MM.1S (cell line): Measurements from ENCODE around the gene EDC4.

ENCODE experiments used
- DNase-seq: peaks from one replicate; pipeline ENCODE4 v3.0.0-alpha.2; 2015
- H2AFZ ChIP-seq: fragments of 300-600 bp; sonication (generic); 2 replicates; pipeline ENCODE4 v1.6.0; 2016; ENCODE audit warnings: antibody characterized with exemption, low read length
- H3F3A ChIP-seq: fragments of 300-600 bp; sonication (generic); 2 replicates; pipeline ENCODE4 v1.6.1; 2016; ENCODE audit warnings: mild to moderate bottlenecking, antibody characterized with exemption, low read length, moderate library complexity, mixed read lengths; ENCODE audit not compliant: insufficient read depth
- H3K27ac ChIP-seq: fragments of 300-600 bp; sonication (generic); 2 replicates; pipeline ENCODE4 v1.5.1; 2016; ENCODE audit warnings: mild to moderate bottlenecking, low read length
- H3K27me3 ChIP-seq: fragments of 300-600 bp; sonication (generic); replicated peaks from 2 replicates; pipeline ENCODE4 v1.6.0; 2016; ENCODE audit warnings: low read length; ENCODE audit not compliant: insufficient read depth
- H3K36me3 ChIP-seq: fragments of 300-600 bp; sonication (generic); replicated peaks from 2 replicates; pipeline ENCODE4 v1.6.1; 2016; ENCODE audit warnings: mild to moderate bottlenecking, low read length, mixed read lengths; ENCODE audit not compliant: insufficient read depth
- H3K4me1 ChIP-seq: fragments of 300-600 bp; sonication (generic); 2 replicates; pipeline ENCODE4 v1.6.1; 2016; ENCODE audit warnings: low read length, mixed read lengths
- H3K4me2 ChIP-seq: fragments of 300-600 bp; sonication (generic); 2 replicates; pipeline ENCODE4 v1.6.0; 2016; ENCODE audit warnings: low read depth, low read length
- H3K4me3 ChIP-seq: fragments of 300-600 bp; sonication (generic); 2 replicates; pipeline ENCODE4 v1.5.1; 2016; ENCODE audit warnings: low read length, mixed read lengths
- H3K79me2 ChIP-seq: fragments of 300-600 bp; sonication (generic); 2 replicates; pipeline ENCODE4 v1.6.1; 2016; ENCODE audit warnings: mixed run types, low read length, mixed read lengths
- H3K9ac ChIP-seq: fragments of 300-600 bp; sonication (generic); 2 replicates; pipeline ENCODE4 v1.6.1; 2016; ENCODE audit warnings: low read length, mixed read lengths
- H3K9me2 ChIP-seq: fragments of 300-600 bp; sonication (generic); replicated peaks from 2 replicates; pipeline ENCODE4 v1.6.1; 2016; ENCODE audit warnings: mild to moderate bottlenecking, low read length, mixed read lengths; ENCODE audit not compliant: insufficient read depth
- H3K9me3 ChIP-seq: fragments of 300-600 bp; sonication (generic); replicated peaks from 2 replicates; pipeline ENCODE4 v1.6.1; 2016; ENCODE audit warnings: mild to moderate bottlenecking, low read length, mixed read lengths; ENCODE audit not compliant: insufficient read depth
- H4K20me1 ChIP-seq: fragments of 300-600 bp; sonication (generic); 2 replicates; pipeline ENCODE4 v1.6.1; 2016; ENCODE audit warnings: mild to moderate bottlenecking, low read length, moderate library complexity, mixed read lengths; ENCODE audit not compliant: insufficient read depth
- EZH2 ChIP-seq: fragments of 300-600 bp; sonication (generic); optimal IDR thresholded peaks from 2 replicates; pipeline ENCODE3; 2017; ENCODE audit warnings: low read depth, mild to moderate bottlenecking, antibody characterized with exemption, low read length, mixed read lengths
- EZH2phosphoT487 ChIP-seq: fragments of 300-600 bp; sonication (generic); IDR thresholded peaks from 2 replicates; pipeline ENCODE4 v1.6.1; 2018; ENCODE audit warnings: antibody characterized with exemption, low read length
- TF ChIP-seq, protein P1 (sequence below): fragments of 300-600 bp; sonication (generic); IDR thresholded peaks from 2 replicates; pipeline ENCODE4 v1.5.1; 2016; ENCODE audit warnings: antibody characterized with exemption, low read length, mixed read lengths

Gene EDC4

DNA sequence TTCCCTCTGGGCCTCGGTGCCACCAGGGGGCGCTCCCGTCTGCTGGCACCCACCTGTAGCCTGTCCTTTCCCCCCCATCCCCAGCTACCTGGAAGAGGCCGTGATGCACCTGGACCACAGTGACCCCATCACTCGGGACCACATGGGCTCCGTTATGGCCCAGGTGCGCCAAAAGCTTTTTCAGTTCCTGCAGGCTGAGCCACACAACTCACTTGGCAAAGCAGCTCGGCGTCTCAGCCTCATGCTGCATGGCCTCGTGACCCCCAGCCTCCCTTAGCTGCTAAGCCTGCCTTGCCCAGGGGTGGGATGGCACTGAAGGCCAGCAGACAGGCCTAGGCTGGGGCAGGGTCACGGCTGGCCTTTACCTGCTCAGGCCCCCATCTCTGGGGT lies 11.0 kb downstream of the EDC4 start:
- Histone ChIP-seq H3K27me3 (no peaks in the 10 kb centered on the region), H4K20me1 (no peaks in the 10 kb centered on the region), H2AFZ (no peak overlapping the region), H3K9me2 (no peaks in the 10 kb centered on the region), H3K9me3 (no peaks in the 10 kb centered on the region), H3K4me2 (no peak overlapping the region), H3K79me2 (no peaks in the 10 kb centered on the region), H3K4me3 (no peak overlapping the region), H3K36me3 (no peaks in the 10 kb centered on the region; the same call in 1 of the 2 replicates), H3F3A (no peaks in the 10 kb centered on the region), H3K27ac (no peak overlapping the region), H3K4me1 (no peaks in the 10 kb centered on the region), H3K9ac (no peak overlapping the region)
- TF ChIP-seq EZH2phosphoT487 (no peak), EZH2 (no peak)
- TF ChIP-seq, protein P1, sequence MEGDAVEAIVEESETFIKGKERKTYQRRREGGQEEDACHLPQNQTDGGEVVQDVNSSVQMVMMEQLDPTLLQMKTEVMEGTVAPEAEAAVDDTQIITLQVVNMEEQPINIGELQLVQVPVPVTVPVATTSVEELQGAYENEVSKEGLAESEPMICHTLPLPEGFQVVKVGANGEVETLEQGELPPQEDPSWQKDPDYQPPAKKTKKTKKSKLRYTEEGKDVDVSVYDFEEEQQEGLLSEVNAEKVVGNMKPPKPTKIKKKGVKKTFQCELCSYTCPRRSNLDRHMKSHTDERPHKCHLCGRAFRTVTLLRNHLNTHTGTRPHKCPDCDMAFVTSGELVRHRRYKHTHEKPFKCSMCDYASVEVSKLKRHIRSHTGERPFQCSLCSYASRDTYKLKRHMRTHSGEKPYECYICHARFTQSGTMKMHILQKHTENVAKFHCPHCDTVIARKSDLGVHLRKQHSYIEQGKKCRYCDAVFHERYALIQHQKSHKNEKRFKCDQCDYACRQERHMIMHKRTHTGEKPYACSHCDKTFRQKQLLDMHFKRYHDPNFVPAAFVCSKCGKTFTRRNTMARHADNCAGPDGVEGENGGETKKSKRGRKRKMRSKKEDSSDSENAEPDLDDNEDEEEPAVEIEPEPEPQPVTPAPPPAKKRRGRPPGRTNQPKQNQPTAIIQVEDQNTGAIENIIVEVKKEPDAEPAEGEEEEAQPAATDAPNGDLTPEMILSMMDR = peak; percentile 87
- DNase-seq = peak; percentile 43

GRCh38 chr16:67884684-67885083 lies 11.8 kb downstream of the EDC4 start, which contains the start of gene NRN1L:
Gene NRN1L (plus strand): TSS chr16:67884885. CDS start chr16:67884904, 19 bp downstream.
- H3K9me3 ChIP-seq = no peaks in the 10 kb centered on the region
- H3K27ac ChIP-seq = no peak within 1 kb of the TSS
- H2AFZ ChIP-seq = no peak within 1 kb of the TSS
- H3K9me2 ChIP-seq = no peaks in the 10 kb centered on the region
- H3K4me3 ChIP-seq = no peak within 1 kb of the TSS
- H3K4me1 ChIP-seq = no peaks in the 10 kb centered on the region
- no peaks in the 10 kb centered on the region for H3K79me2 ChIP-seq
- H3K36me3 ChIP-seq = no peaks in the 10 kb centered on the region; the same call in 1 of the 2 replicates
- no peak for TF ChIP-seq EZH2phosphoT487
- TF ChIP-seq, protein P1 = no peak
- no peak for TF ChIP-seq EZH2
- no peaks in the 10 kb centered on the region for H4K20me1 ChIP-seq
- H3K27me3 ChIP-seq = no peaks in the 10 kb centered on the region
- H3F3A ChIP-seq = no peaks in the 10 kb centered on the region
- no peak for DNase-seq
- no peak within 1 kb of the TSS for H3K4me2 ChIP-seq
- no peak within 1 kb of the TSS for H3K9ac ChIP-seq

DNA sequence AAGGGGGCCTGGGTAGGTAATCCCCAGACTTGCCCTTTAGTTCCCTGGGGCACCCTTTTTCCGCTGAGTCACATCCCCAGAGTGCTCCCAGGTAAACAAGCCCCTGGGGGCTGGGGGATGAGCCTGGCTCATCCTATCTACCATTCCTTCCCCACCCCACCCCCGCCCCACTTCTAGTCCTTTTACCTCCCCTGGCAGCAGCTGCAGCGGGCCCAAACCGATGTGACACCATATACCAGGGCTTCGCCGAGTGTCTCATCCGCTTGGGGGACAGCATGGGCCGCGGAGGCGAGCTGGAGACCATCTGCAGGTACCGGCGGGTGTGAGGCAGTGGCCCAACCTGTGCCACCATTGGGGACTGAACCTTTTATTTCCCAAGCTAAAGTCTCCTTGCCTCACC lies 12.7 kb downstream of the EDC4 start:
- Histone ChIP-seq H2AFZ (no peak overlapping the region), H3K79me2 (no peaks in the 10 kb centered on the region), H3K4me1 (no peaks in the 10 kb centered on the region), H3K27ac (no peak overlapping the region), H4K20me1 (no peaks in the 10 kb centered on the region), H3K9me2 (no peaks in the 10 kb centered on the region), H3K9me3 (no peaks in the 10 kb centered on the region), H3K4me3 (no peak overlapping the region), H3F3A (no peaks in the 10 kb centered on the region), H3K36me3 (no peaks in the 10 kb centered on the region), H3K27me3 (no peaks in the 10 kb centered on the region), H3K4me2 (no peak overlapping the region), H3K9ac (no peak overlapping the region)
- TF ChIP-seq, protein P1 = no peak
- TF ChIP-seq EZH2 = no peak
- no peak for TF ChIP-seq EZH2phosphoT487
- DNase-seq = no peak
